Esophagus mucosa (tissue), 1 donor: ENCODE data around the gene IGF2. TPM values are rescaled to one million over a fixed set of nuclear protein-coding genes. Genes with fewer than 3 reads are reported as not detected.
A peak's percentile ranks its signal among the peaks of the same experiment; 100 is the strongest.

Experiments used
- ATAC-seq: fragments of 200-7000 bp; cut with Tn5 transposase; one replicate; pipeline ENCODE4 v1.9.1; 2020
- total RNA-seq: library from RNA; stranded (reverse); gene quantifications from one replicate; pipeline ENCODE4 v1.2.4, GENCODE V29; 2023
- donor health status: DM: yes; HTN: yes; CAD: no.

Gene IGF2
- total RNA-seq, 1 donor from 2014 or later, result 1.6 TPM

- ATAC-seq, result no peak
These were observed 30.7 kb upstream of the IGF2 start for GRCh38 chr11:2169626-2170570.

GRCh38 chr11:2169005-2169378 is 29.8 kb upstream of the IGF2 start:
- ATAC-seq, result peak; percentile 15

- ATAC-seq, result peak; percentile 44
These were observed 29.3 kb upstream of the IGF2 start for GRCh38 chr11:2168286-2169004.

- no peak for ATAC-seq
These were observed 28.2 kb upstream of the IGF2 start for GRCh38 chr11:2167141-2168045.

GRCh38 chr11:2166091-2166851 is 27.1 kb upstream of the IGF2 start:
- ATAC-seq, result peak; percentile 14

GRCh38 chr11:2165571-2165970 is 26.4 kb upstream of the IGF2 start:
- ATAC-seq, result no peak

GRCh38 chr11:2164861-2165555 is 25.8 kb upstream of the IGF2 start:
- ATAC-seq, result no peak

- ATAC-seq, result no peak
These were observed 24.9 kb upstream of the IGF2 start for GRCh38 chr11:2164081-2164480.

GRCh38 chr11:2163428-2163978 is 24.3 kb upstream of the IGF2 start:
- no peak for ATAC-seq

- no peak for ATAC-seq
These were observed 21.6 kb upstream of the IGF2 start, which contains the start of gene INS for GRCh38 chr11:2160736-2161259. INS (minus strand) TSS chr11:2161209; CDS start chr11:2160971, 238 bp downstream.

- ATAC-seq, result no peak
These were observed 20.6 kb upstream of the IGF2 start for GRCh38 chr11:2159536-2160413.

- no peak for ATAC-seq
These were observed 19.8 kb upstream of the IGF2 start for GRCh38 chr11:2158966-2159365.

GRCh38 chr11:2158296-2158737 is 19.1 kb upstream of the IGF2 start:
- ATAC-seq, result no peak

- no peak for ATAC-seq
These were observed 18.3 kb upstream of the IGF2 start for GRCh38 chr11:2157294-2158040.

- peak; percentile 44 for ATAC-seq
These were observed 17.4 kb upstream of the IGF2 start for GRCh38 chr11:2156416-2157182.

- no peak for ATAC-seq
These were observed 16.3 kb upstream of the IGF2 start for GRCh38 chr11:2155511-2155910.

- no peak for ATAC-seq
These were observed 15.7 kb upstream of the IGF2 start for GRCh38 chr11:2154889-2155288.

- ATAC-seq, result no peak
These were observed 15.0 kb upstream of the IGF2 start for GRCh38 chr11:2154195-2154585.
